Rectal smooth muscle tissue (tissue), 1 donor: ENCODE measurements around the gene F10.
A peak's percentile ranks its signal among the peaks of the same experiment; 100 is the strongest.

Experiments
- H3K27ac ChIP-seq: one replicate; pipeline ENCODE4 v1.7.0; 2013; ENCODE audit warnings: low read depth, low read length, inconsistent platforms
- H3K27me3 ChIP-seq: one replicate; pipeline ENCODE4 v1.7.0; 2013; ENCODE audit warnings: low read length; ENCODE audit not compliant: control insufficient read depth, insufficient read depth
- H3K36me3 ChIP-seq: one replicate; pipeline ENCODE4 v1.7.0; 2013; ENCODE audit warnings: low read length; ENCODE audit not compliant: control insufficient read depth, insufficient read depth
- H3K4me1 ChIP-seq: one replicate; pipeline ENCODE4 v1.7.0; 2013; ENCODE audit warnings: low read length; ENCODE audit not compliant: control insufficient read depth, insufficient read depth
- H3K4me3 ChIP-seq: one replicate; pipeline ENCODE4 v1.7.0; 2013; ENCODE audit warnings: low read length
- H3K9ac ChIP-seq: one replicate; pipeline ENCODE4 v1.7.0; 2013; ENCODE audit warnings: low read length

The F10 gene

GRCh38 chr13:113124211-113124970, 1.8 kb downstream of the F10 start:
- no peak overlapping the region for H3K9ac ChIP-seq
- H3K27me3 ChIP-seq, result no peaks in the 10 kb centered on the region
- H3K27ac ChIP-seq, result no peak overlapping the region
- H3K4me3 ChIP-seq, result no peak overlapping the region
- no peaks in the 10 kb centered on the region for H3K4me1 ChIP-seq
- no peaks in the 10 kb centered on the region for H3K36me3 ChIP-seq

GRCh38 chr13:113125506-113126264, 3.1 kb downstream of the F10 start:
- H3K9ac ChIP-seq, result no peak overlapping the region
- no peaks in the 10 kb centered on the region for H3K36me3 ChIP-seq
- H3K4me3 ChIP-seq, result no peak overlapping the region
- no peaks in the 10 kb centered on the region for H3K4me1 ChIP-seq
- no peak overlapping the region for H3K27ac ChIP-seq
- H3K27me3 ChIP-seq, result no peaks in the 10 kb centered on the region

- Histone ChIP-seq H3K27ac (no peak overlapping the region), H3K27me3 (no peaks in the 10 kb centered on the region), H3K36me3 (no peaks in the 10 kb centered on the region), H3K4me1 (no peaks in the 10 kb centered on the region), H3K9ac (no peak overlapping the region), H3K4me3 (no peak overlapping the region)
Observed at GRCh38 chr13:113126265-113127150, 3.9 kb downstream of the F10 start.

- Histone ChIP-seq H3K27me3 (no peaks in the 10 kb centered on the region), H3K4me3 (no peak overlapping the region), H3K36me3 (no peaks in the 10 kb centered on the region), H3K9ac (no peak overlapping the region), H3K27ac (no peak overlapping the region), H3K4me1 (no peaks in the 10 kb centered on the region)
Observed at GRCh38 chr13:113129480-113129879, 6.9 kb downstream of the F10 start.

- H3K4me3 ChIP-seq, result peak overlapping the region; percentile 6
- H3K36me3 ChIP-seq, result no peaks in the 10 kb centered on the region
- H3K4me1 ChIP-seq, result no peaks in the 10 kb centered on the region
- no peak overlapping the region for H3K9ac ChIP-seq
- H3K27ac ChIP-seq, result no peak overlapping the region
- no peaks in the 10 kb centered on the region for H3K27me3 ChIP-seq
Observed at GRCh38 chr13:113129921-113130750, 7.5 kb downstream of the F10 start.

GRCh38 chr13:113135281-113135760, 12.7 kb downstream of the F10 start:
- H3K27me3 ChIP-seq, result no peaks in the 10 kb centered on the region
- H3K4me1 ChIP-seq, result no peaks in the 10 kb centered on the region
- H3K27ac ChIP-seq, result no peak overlapping the region
- H3K9ac ChIP-seq, result no peak overlapping the region
- H3K36me3 ChIP-seq, result no peaks in the 10 kb centered on the region
- H3K4me3 ChIP-seq, result no peak overlapping the region

- Histone ChIP-seq H3K36me3 (no peaks in the 10 kb centered on the region), H3K9ac (no peak overlapping the region), H3K27ac (no peak overlapping the region), H3K4me3 (no peak overlapping the region), H3K27me3 (no peaks in the 10 kb centered on the region), H3K4me1 (no peaks in the 10 kb centered on the region)
Observed at GRCh38 chr13:113137691-113138298, 15.2 kb downstream of the F10 start.

GRCh38 chr13:113138792-113139551, 16.4 kb downstream of the F10 start:
- Histone ChIP-seq H3K36me3 (no peaks in the 10 kb centered on the region), H3K27ac (no peak overlapping the region), H3K9ac (no peak overlapping the region)

GRCh38 chr13:113139577-113139976, 17.0 kb downstream of the F10 start:
- H3K27me3 ChIP-seq, result no peaks in the 10 kb centered on the region

More at GRCh38 chr13:113138792-113139551, 16.4 kb downstream of the F10 start:
- Histone ChIP-seq H3K27me3 (no peaks in the 10 kb centered on the region), H3K4me1 (no peaks in the 10 kb centered on the region), H3K4me3 (no peak overlapping the region)

GRCh38 chr13:113140677-113141600, 18.3 kb downstream of the F10 start:
- Histone ChIP-seq H3K4me3 (no peak overlapping the region), H3K27me3 (no peaks in the 10 kb centered on the region), H3K4me1 (no peaks in the 10 kb centered on the region), H3K36me3 (no peaks in the 10 kb centered on the region), H3K9ac (no peak overlapping the region), H3K27ac (no peak overlapping the region)

More at GRCh38 chr13:113139577-113139976, 17.0 kb downstream of the F10 start:
- Histone ChIP-seq H3K4me1 (no peaks in the 10 kb centered on the region), H3K9ac (no peak overlapping the region), H3K27ac (no peak overlapping the region), H3K4me3 (no peak overlapping the region), H3K36me3 (no peaks in the 10 kb centered on the region)
